Measurements from ENCODE around the gene ADAMTS19. TPM values are rescaled to one million over a fixed set of nuclear protein-coding genes. Genes with fewer than 3 reads are reported as not detected.
A peak's percentile ranks its signal among the peaks of the same experiment; 100 is the strongest.

The ADAMTS19 gene
- total RNA-seq, 4 donors from 2014 or later, result 0.67 to 3.3 (median 1.3) TPM

DNA sequence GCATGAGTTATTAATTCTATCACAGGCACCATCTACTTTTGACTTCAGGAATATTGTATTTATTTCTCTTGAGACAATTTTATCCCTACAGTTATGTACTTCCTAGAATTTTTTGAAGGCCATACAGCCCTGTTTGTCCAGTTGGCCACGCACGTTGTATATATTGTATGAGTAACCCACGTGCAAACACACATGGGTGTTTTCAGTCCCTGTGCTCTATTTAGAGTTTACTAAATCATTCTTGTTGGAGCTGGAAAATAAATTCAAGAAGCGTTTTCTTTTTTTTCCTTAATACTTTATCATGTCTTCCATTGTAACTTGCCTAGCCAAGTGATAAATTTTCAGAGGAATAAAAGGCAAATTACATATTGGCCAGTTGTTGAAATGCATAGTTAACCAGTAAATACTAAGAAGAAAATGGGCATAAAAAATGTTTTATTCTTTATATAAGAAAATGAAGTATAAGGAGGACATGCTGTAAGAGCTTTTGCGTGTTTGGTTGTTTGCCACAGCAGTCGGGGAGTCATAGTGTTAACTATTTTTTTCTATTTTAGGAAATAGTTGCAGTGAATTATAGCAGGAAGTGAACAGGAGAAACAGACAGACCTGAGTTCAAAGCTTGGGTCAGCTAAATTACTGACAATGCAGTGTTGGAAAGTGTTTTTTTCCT lies 201.4 kb downstream of the ADAMTS19 start:
- Histone ChIP-seq H3K4me3 (no peak overlapping the region), H3K36me3 (no peaks in the 10 kb centered on the region), H3K27ac (no peak overlapping the region), H3K9me3 (no peaks in the 10 kb centered on the region), H3K4me1 (no peaks in the 10 kb centered on the region), H3K27me3 (no peaks in the 10 kb centered on the region)
- no peak for TF ChIP-seq POLR2A (IDR thresholded peaks at IDR 0.05)
- TF ChIP-seq, protein P1, sequence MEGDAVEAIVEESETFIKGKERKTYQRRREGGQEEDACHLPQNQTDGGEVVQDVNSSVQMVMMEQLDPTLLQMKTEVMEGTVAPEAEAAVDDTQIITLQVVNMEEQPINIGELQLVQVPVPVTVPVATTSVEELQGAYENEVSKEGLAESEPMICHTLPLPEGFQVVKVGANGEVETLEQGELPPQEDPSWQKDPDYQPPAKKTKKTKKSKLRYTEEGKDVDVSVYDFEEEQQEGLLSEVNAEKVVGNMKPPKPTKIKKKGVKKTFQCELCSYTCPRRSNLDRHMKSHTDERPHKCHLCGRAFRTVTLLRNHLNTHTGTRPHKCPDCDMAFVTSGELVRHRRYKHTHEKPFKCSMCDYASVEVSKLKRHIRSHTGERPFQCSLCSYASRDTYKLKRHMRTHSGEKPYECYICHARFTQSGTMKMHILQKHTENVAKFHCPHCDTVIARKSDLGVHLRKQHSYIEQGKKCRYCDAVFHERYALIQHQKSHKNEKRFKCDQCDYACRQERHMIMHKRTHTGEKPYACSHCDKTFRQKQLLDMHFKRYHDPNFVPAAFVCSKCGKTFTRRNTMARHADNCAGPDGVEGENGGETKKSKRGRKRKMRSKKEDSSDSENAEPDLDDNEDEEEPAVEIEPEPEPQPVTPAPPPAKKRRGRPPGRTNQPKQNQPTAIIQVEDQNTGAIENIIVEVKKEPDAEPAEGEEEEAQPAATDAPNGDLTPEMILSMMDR (IDR thresholded peaks at IDR 0.05), result no peak
- DNase-seq, result no peak

DNA sequence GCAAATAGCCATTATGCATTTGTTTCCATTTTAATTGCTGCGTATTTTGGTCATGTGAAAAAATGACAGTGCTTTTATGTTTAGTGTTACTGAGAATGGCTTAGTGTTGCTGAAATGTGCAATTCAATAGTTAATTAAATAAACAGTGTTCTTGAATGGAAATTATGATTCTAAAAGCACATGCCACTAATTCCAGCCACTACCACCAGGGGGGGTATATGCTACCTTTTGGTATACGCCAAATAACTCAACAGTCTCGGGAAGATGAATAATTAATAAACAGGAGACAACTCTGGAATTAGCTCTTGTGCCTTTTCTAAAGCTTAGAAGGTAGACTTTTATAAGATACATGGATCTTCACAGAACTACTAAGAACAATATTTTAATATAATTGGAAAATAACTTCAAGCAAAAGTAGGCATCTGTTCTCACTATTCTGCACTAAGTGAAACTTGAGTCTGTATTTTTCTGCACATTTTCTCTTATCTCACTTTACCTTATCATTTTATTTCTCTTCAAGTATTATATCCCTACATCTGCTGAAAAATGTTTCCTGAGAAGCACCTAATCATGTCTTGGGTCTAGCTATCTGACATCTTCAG lies 204.3 kb downstream of the ADAMTS19 start:
- no peaks in the 10 kb centered on the region for H3K36me3 ChIP-seq
- DNase-seq, result peak in 2 of 3 donors; percentile 16 to 81

DNA sequence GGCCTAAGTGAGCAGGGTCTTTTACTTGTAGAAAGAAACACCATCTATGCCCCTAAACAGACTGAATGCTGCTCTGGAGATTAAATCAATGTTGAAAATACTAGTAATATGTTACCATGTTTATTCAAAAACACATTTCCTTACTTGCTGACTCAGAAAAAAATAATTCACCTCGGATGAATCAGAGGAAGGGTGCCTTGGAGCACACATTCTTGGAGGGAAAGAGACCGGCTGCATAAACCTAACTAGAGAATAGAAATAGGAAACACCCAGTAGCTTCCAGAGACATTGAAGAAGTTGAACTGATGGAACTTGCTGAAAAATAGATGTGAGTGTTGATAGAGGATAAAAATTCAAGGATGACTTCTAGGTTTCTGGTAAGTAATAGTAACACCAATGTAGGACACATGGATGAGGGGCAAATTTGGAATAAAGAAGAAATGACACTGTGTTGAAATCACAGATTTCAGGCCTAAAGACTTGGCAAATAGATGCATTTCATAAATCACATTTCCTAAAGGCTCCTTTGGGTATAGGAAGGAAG lies 210.9 kb downstream of the ADAMTS19 start:
- no peak for TF ChIP-seq POLR2A (IDR thresholded peaks at IDR 0.05)
- TF ChIP-seq, protein P1 (IDR thresholded peaks at IDR 0.05), result no peak
- no peak overlapping the region for H3K4me3 ChIP-seq
- H3K4me1 ChIP-seq, result no peaks in the 10 kb centered on the region
- H3K9me3 ChIP-seq, result no peaks in the 10 kb centered on the region
- no peak overlapping the region for H3K27ac ChIP-seq
- H3K36me3 ChIP-seq, result no peaks in the 10 kb centered on the region
- no peaks in the 10 kb centered on the region for H3K27me3 ChIP-seq
- no peak for DNase-seq

More for the DNA sequence above, 204.3 kb downstream of the ADAMTS19 start:
- H3K4me1 ChIP-seq, result no peaks in the 10 kb centered on the region
- H3K27me3 ChIP-seq, result no peaks in the 10 kb centered on the region
- H3K4me3 ChIP-seq, result no peak overlapping the region
- H3K9me3 ChIP-seq, result no peaks in the 10 kb centered on the region
- no peak overlapping the region for H3K27ac ChIP-seq
- TF ChIP-seq POLR2A (IDR thresholded peaks at IDR 0.05), result no peak
- TF ChIP-seq, protein P1 (IDR thresholded peaks at IDR 0.05), result peak in 5 of 6 experiments; percentile 39 to 86 (median 78)

DNA sequence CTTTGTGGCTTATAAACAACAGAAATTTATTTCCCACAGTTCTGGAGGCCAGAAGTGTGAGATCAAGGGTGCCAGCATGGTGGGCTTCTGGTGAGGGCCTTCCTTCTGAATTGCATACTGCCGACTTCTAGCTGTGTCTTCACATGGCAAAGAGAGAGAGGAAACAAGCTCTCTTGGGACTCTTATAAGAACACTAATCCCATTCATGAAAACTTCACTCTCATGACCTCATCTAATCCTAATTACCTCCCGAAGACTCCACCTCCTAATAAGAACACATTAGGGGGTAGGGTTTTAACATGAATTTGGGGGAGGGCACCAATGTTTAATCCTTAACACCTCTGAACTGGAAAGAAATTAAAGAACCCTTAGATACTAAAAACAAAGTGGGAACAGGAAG lies 211.9 kb downstream of the ADAMTS19 start:
- DNase-seq, result no peak

DNA sequence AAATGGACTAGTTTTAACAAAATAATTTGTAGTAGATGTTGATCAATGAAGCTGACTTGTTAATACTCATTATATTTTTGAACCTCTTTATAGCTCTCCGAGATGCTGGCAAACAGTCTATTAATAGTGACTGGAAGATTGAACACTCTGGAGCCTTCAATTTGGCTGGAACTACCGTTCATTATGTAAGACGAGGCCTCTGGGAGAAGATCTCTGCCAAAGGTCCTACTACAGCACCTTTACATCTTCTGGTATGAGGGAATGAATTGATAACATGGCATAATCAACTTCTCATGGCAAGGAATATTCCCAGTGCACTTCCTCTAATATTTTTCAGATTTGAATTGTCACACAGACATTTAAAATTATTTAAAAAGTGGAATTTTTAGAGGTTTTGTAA lies 219.6 kb downstream of the ADAMTS19 start:
- no peaks in the 10 kb centered on the region for H3K27me3 ChIP-seq

More for the DNA sequence above, 211.9 kb downstream of the ADAMTS19 start:
- no peak for TF ChIP-seq POLR2A (IDR thresholded peaks at IDR 0.05)
- TF ChIP-seq, protein P1 (IDR thresholded peaks at IDR 0.05), result no peak
- no peaks in the 10 kb centered on the region for H3K27me3 ChIP-seq
- no peaks in the 10 kb centered on the region for H3K9me3 ChIP-seq
- H3K4me3 ChIP-seq, result no peak overlapping the region
- no peak overlapping the region for H3K27ac ChIP-seq
- no peaks in the 10 kb centered on the region for H3K36me3 ChIP-seq
- H3K4me1 ChIP-seq, result no peaks in the 10 kb centered on the region

More for the DNA sequence above, 219.6 kb downstream of the ADAMTS19 start:
- Histone ChIP-seq H3K27ac (no peak overlapping the region), H3K36me3 (no peaks in the 10 kb centered on the region), H3K4me3 (no peak overlapping the region), H3K4me1 (no peaks in the 10 kb centered on the region), H3K9me3 (no peaks in the 10 kb centered on the region)
- no peak for TF ChIP-seq POLR2A (IDR thresholded peaks at IDR 0.05)
- TF ChIP-seq, protein P1 (IDR thresholded peaks at IDR 0.05), result no peak
- DNase-seq, result no peak

Measured in Peyer's patch (tissue), 4 donors.